Measurements from ENCODE around the gene NUDT16L1.

DNA sequence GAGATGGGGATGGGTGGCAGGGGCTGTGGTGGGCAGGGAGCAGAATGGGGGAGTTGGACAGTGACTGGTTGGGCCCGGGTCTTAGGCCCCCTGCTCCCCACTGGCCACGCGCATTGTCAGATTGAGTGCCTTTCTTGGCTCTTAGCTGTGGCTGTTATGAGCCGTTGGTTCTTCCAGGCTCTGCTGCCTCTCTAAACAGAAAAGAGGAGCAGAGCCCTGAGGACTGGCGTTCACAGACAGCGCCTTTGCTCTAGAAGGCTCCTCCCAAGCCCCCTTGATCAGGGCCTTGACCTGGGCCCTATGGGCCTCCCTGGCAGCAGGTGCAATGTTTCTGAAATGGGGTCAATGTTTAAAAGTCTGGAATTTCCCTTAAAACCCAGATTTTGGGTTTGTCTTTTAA lies 14.8 kb upstream of the NUDT16L1 start:
- TF ChIP-seq, protein P1, sequence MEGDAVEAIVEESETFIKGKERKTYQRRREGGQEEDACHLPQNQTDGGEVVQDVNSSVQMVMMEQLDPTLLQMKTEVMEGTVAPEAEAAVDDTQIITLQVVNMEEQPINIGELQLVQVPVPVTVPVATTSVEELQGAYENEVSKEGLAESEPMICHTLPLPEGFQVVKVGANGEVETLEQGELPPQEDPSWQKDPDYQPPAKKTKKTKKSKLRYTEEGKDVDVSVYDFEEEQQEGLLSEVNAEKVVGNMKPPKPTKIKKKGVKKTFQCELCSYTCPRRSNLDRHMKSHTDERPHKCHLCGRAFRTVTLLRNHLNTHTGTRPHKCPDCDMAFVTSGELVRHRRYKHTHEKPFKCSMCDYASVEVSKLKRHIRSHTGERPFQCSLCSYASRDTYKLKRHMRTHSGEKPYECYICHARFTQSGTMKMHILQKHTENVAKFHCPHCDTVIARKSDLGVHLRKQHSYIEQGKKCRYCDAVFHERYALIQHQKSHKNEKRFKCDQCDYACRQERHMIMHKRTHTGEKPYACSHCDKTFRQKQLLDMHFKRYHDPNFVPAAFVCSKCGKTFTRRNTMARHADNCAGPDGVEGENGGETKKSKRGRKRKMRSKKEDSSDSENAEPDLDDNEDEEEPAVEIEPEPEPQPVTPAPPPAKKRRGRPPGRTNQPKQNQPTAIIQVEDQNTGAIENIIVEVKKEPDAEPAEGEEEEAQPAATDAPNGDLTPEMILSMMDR (conservative IDR thresholded peaks at IDR 0.05 in 1 of 2, IDR thresholded peaks at IDR 0.05 in 1 of 2; ENCODE audit: low read depth in 1 of 2, low read length in 2 of 2) = no peak
- TF ChIP-seq EZH2 (IDR thresholded peaks at IDR 0.05; ENCODE audit: low read length, missing control alignments) = no peak

All from fibroblast of lung (primary cell).